Astrocyte of the cerebellum (primary cell): ENCODE data around the gene C1QTNF6.

ENCODE experiments used
- DNase-seq: peaks from one replicate; pipeline ENCODE4 v3.0.0-alpha.2; 2011; ENCODE audit warnings: low read depth
- H3K4me3 ChIP-seq: 2 replicates; pipeline ENCODE4 v1.5.1; 2011; ENCODE audit warnings: mild to moderate bottlenecking, low read depth, low read length, moderate library complexity
- in situ Hi-C: cut with HindIII; loops from 2 replicates; pipeline ENCODE4 v1.10.0; 2017; ENCODE audit warnings: low sequenced_read_pairs
- TF ChIP-seq, protein P1 (sequence below): IDR thresholded peaks from 2 replicates; pipeline ENCODE4 v1.5.1; 2012; ENCODE audit warnings: low read length, low read depth, moderate library complexity, mild to moderate bottlenecking; ENCODE audit errors: missing control alignments

The C1QTNF6 gene

GRCh38 chr22:37222440-37222971 is 34.5 kb upstream of the C1QTNF6 start:
- DNase-seq = no peak
- in situ Hi-C loops = no loop called here
- TF ChIP-seq, protein P1, sequence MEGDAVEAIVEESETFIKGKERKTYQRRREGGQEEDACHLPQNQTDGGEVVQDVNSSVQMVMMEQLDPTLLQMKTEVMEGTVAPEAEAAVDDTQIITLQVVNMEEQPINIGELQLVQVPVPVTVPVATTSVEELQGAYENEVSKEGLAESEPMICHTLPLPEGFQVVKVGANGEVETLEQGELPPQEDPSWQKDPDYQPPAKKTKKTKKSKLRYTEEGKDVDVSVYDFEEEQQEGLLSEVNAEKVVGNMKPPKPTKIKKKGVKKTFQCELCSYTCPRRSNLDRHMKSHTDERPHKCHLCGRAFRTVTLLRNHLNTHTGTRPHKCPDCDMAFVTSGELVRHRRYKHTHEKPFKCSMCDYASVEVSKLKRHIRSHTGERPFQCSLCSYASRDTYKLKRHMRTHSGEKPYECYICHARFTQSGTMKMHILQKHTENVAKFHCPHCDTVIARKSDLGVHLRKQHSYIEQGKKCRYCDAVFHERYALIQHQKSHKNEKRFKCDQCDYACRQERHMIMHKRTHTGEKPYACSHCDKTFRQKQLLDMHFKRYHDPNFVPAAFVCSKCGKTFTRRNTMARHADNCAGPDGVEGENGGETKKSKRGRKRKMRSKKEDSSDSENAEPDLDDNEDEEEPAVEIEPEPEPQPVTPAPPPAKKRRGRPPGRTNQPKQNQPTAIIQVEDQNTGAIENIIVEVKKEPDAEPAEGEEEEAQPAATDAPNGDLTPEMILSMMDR = no peak
- no peak overlapping the region for H3K4me3 ChIP-seq

DNA sequence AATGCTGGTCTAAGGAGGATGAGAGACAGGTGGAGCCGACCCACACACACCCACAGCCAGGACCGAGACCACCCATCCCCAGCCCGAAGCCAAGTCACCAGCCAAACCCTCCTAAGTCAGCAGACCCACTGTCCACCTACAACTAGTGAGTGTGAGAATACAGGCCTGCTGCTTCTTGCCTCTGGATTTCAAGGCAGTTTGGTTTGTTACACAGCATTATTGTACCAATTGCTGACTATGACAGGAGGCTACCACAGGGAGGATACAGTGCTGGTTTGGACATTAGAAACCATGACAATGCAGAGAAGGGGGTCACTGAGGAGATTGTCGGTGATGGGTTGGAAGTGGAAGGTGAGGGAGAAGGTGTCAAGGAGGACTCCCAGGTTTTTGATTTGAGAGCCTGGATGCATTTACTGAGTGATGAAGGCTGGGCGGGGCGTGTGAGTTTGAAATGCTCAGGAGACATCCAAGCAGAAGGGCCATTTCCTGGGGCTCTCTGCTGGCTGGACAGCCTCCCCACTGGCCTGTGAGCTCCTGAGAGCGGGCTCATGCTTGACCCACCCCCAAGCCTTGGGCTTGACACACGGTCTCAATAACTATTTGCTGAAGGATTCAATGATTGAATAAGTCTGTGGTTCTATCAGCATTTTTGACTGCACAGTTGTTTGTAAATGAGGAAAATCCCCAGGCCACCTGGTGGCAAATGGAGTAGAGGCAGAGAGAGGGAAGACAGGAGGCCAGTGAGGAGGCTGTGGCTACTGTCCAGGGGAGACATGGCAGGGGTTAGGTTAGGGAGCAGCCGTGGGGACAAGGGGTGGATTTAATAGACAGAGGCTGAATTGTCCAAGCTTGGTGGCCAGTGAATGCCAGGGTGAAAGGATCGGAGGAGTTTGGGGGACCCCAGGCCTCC is 33.6 kb upstream of the C1QTNF6 start:
- no peak overlapping the region for H3K4me3 ChIP-seq
- in situ Hi-C loops = no loop called here
- TF ChIP-seq, protein P1 = no peak
- no peak for DNase-seq

GRCh38 chr22:37220543-37220981 is 32.5 kb upstream of the C1QTNF6 start:
- TF ChIP-seq, protein P1 = no peak
- H3K4me3 ChIP-seq = no peak overlapping the region
- in situ Hi-C loops = no loop called here
- no peak for DNase-seq

DNA sequence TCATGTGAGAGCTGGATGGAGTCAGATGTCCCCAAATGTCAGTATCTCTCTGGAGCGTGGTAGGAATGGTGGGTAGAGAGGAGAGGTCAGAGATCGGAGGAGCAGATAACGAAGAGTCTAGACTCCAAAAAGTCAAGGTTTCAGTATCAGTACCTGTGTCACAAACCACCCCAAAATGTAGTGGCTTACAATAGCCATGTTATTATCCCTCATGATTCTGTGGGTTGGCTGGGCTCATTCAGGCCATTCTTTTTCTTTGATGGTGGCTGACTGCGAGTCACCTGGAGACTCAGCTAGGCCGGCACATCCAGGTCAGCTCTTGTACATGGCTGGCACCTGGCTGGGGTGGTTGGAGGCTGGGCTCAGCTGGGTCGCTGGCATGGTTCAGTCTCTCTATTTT is 31.5 kb upstream of the C1QTNF6 start:
- DNase-seq = no peak
- H3K4me3 ChIP-seq = no peak overlapping the region
- in situ Hi-C loops = no loop called here
- TF ChIP-seq, protein P1 = no peak

GRCh38 chr22:37218771-37219411 is 30.8 kb upstream of the C1QTNF6 start:
- no peak for DNase-seq
- in situ Hi-C loops = no loop called here
- no peak overlapping the region for H3K4me3 ChIP-seq
- TF ChIP-seq, protein P1 = no peak

DNA sequence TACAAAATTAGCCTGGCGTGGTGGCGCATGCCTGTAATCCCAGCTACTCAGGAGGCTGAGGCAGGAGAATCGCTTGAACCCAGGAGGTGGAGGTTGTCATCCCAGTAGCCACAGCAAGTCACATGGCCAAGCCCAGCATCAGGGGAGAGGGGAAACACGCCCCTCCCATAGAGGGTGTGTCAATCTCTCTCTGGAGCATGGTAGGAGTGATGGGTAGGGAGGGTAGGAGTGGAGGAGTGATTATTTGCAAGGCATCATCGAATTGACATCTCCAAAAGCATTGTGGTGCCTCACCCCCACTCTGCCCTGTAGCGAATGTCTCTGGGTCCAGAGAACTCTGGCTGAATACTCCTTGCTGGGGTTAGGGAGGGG is 30.3 kb upstream of the C1QTNF6 start:
- DNase-seq = no peak
- TF ChIP-seq, protein P1 = no peak
- no peak overlapping the region for H3K4me3 ChIP-seq
- in situ Hi-C loops = no loop called here
